ENCODE measurements around the gene ITCH. TPM values are rescaled to one million over a fixed set of nuclear protein-coding genes. Genes with fewer than 3 reads are reported as not detected.

ITCH gene
- total and polyA plus RNA-seq, 2 of the 8 experiments (the other 6 are each of a cell fraction or from before 2014, with no cell fraction given), result 3.9 to 45.2 TPM

DNA sequence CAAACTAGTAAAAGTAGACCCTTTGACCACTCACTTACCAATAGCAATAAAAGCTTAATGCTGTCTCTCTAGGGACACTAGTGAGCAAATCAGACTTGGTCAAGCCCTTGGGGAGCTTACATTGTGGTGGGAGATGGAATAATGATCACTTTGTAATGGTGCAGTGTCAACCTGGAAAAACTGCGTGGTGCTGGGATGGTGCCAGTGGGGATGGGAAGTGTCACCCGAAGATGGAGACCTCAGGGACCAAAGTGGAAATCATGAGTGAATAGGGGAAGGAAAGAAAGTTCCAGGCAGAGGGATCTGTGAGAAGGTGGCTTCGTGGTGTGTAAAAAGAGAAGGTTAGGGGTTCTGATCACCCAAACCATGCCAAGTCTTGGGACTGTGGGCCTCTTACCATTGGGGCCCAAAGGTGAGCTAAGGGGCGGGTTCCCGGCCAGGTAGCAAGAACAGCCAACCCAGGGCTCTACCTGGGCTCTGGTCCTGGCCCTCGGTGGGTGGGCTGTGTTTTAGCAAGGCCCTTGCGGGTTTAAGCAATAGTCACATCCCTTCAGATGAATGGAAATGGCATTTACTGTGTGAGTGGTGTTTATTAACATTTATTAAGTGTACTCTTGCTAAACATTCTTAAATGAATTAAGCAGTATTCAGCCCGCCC is 168.7 kb downstream of the ITCH start (continued):
- TF ChIP-seq KDM4A (IDR thresholded peaks at IDR 0.05; ENCODE audit: low read depth, low read length, severe bottlenecking) (no peak), KDM5A (IDR thresholded peaks at IDR 0.05; ENCODE audit: low read length) (no peak), BCL11A (IDR thresholded peaks at IDR 0.05; ENCODE audit: low read depth in 2 of 2, low read length in 2 of 2) (no peak), SAP30 (IDR thresholded peaks at IDR 0.05; ENCODE audit: insufficient read depth, insufficient replicate concordance, low read length) (no peak)
